ENCODE results near the gene ZGPAT. TPM values are rescaled to one million over a fixed set of nuclear protein-coding genes. Genes with fewer than 3 reads are reported as not detected.

Gene ZGPAT
- total RNA-seq, 1 experiment from 2014 or later = 27.6 TPM

- H3T11ph ChIP-seq (ENCODE audit: low read length) = no peak overlapping the region
- H3K9me3 ChIP-seq (ENCODE audit: control insufficient read depth, low read depth, low read length) = no peaks in the 10 kb centered on the region
- H3K23ac ChIP-seq (ENCODE audit: insufficient read length, low read depth, low read length) = no peak overlapping the region
- peaks cover 0 to 2% of the 10 kb centered on the region in 2 experiments; a peak in 1 of 4 replicates for H3K4me1 Mint-ChIP-seq
- no peak overlapping the region for H3K4me3 Mint-ChIP-seq
- H4K8ac ChIP-seq (replicated peaks; ENCODE audit: insufficient read length, low read depth, low read length) = no peak overlapping the region
- no peak overlapping the region for H2BK5ac ChIP-seq (ENCODE audit: insufficient read length, low read length)
- no peak overlapping the region for H2AFZ ChIP-seq (ENCODE audit: low read length)
- no peak overlapping the region for H3K14ac ChIP-seq (ENCODE audit: insufficient read depth, low read length)
- no peaks in the 10 kb centered on the region for H3K79me1 ChIP-seq (ENCODE audit: insufficient read depth, low read depth, low read length, poor library complexity, severe bottlenecking)
- H3K36me3 Mint-ChIP-seq (ENCODE audit: insufficient read depth in 1 of 3, low read depth in 3 of 3) = peaks cover 9 to 18% (median 10%) of the 10 kb centered on the region in 3 experiments; a peak in 6 of 7 replicates
- no peak overlapping the region for H2AK5ac ChIP-seq (ENCODE audit: insufficient read length, low read length)
- no peaks in the 10 kb centered on the region for H4K20me1 ChIP-seq (ENCODE audit: control insufficient read depth, insufficient read depth, insufficient read length)
- no peak overlapping the region for H2BK12ac ChIP-seq (ENCODE audit: insufficient read length, low read depth, low read length)
- H4K91ac ChIP-seq (ENCODE audit: insufficient read length, low read depth, low read length) = no peak overlapping the region
- H3K23me2 ChIP-seq (ENCODE audit: insufficient read length, low read depth, low read length, poor library complexity, severe bottlenecking) = peaks cover 9% of the 10 kb centered on the region
- no peak overlapping the region for H3K27ac Mint-ChIP-seq
- no peaks in the 10 kb centered on the region; the same call in 1 of the 2 replicates for H3K27me3 Mint-ChIP-seq (ENCODE audit: low read depth)
- H3K9me3 Mint-ChIP-seq = no peaks in the 10 kb centered on the region
- H4K5ac ChIP-seq (ENCODE audit: insufficient read length, low read depth, low read length) = no peak overlapping the region
- no peak overlapping the region for H3K18ac ChIP-seq (ENCODE audit: insufficient read length, low read depth, low read length)
- H3K9ac ChIP-seq (ENCODE audit: extremely low read depth, insufficient read length, low read length) = no peak overlapping the region
- no peak for DNase-seq
- H2BK120ac ChIP-seq (ENCODE audit: low read depth, low read length, poor library complexity, severe bottlenecking) = no peak overlapping the region
- TF ChIP-seq, protein P1, sequence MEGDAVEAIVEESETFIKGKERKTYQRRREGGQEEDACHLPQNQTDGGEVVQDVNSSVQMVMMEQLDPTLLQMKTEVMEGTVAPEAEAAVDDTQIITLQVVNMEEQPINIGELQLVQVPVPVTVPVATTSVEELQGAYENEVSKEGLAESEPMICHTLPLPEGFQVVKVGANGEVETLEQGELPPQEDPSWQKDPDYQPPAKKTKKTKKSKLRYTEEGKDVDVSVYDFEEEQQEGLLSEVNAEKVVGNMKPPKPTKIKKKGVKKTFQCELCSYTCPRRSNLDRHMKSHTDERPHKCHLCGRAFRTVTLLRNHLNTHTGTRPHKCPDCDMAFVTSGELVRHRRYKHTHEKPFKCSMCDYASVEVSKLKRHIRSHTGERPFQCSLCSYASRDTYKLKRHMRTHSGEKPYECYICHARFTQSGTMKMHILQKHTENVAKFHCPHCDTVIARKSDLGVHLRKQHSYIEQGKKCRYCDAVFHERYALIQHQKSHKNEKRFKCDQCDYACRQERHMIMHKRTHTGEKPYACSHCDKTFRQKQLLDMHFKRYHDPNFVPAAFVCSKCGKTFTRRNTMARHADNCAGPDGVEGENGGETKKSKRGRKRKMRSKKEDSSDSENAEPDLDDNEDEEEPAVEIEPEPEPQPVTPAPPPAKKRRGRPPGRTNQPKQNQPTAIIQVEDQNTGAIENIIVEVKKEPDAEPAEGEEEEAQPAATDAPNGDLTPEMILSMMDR (conservative IDR thresholded peaks at IDR 0.05) = no peak
- H3K56ac ChIP-seq (ENCODE audit: insufficient read length, low read depth, low read length) = no peak overlapping the region
- no peak overlapping the region for H3K4ac ChIP-seq (ENCODE audit: low read depth, low read length)
- H3K27ac ChIP-seq (ENCODE audit: insufficient read length, low read depth, low read length) = no peak overlapping the region
- no peaks in the 10 kb centered on the region for H3K4me1 ChIP-seq (ENCODE audit: insufficient read depth, low read length)
- no CpG with 5 or more reads among the region's 26 CpGs for WGBS (ENCODE audit: extremely low coverage, insufficient read length, low lambda C conversion rate)
- no peaks in the 10 kb centered on the region for H3K79me2 ChIP-seq (ENCODE audit: insufficient read depth, low read length)
- H3K4me2 ChIP-seq (ENCODE audit: insufficient read depth, insufficient read length, low read length) = peak overlapping the region; percentile 37
- no peak overlapping the region for H2BK15ac ChIP-seq (ENCODE audit: low read depth, low read length)
- no peak overlapping the region for H2BK20ac ChIP-seq (ENCODE audit: low read depth, low read length, poor library complexity, severe bottlenecking)
- no peaks in the 10 kb centered on the region for H3K27me3 ChIP-seq (ENCODE audit: insufficient read depth, low read length)
Observed at GRCh38 chr20:63737695-63737944, 29.8 kb downstream of the ZGPAT start.

Measured in H9 (cell line).